ENCODE results near the gene VTCN1.

DNA sequence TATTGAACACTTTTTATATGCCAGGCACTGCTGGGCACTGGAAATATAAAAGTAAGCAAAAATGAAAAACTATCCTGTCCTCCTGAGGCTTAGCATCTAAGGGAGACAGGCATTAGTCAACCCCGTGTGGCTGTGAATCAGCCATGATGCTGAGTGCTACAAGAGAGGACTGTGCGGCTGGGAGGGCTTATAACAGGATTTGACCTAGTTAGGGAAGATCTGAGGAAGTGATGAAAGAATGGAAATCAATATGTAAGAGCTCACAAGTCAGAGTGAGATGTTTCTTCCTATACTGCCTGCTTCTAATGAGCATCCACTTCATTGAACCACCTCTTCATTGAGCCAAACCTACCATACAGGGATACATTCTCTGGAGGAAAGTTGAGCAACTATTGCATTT is 104.2 kb downstream of the VTCN1 start:
- TF ChIP-seq, protein P1, sequence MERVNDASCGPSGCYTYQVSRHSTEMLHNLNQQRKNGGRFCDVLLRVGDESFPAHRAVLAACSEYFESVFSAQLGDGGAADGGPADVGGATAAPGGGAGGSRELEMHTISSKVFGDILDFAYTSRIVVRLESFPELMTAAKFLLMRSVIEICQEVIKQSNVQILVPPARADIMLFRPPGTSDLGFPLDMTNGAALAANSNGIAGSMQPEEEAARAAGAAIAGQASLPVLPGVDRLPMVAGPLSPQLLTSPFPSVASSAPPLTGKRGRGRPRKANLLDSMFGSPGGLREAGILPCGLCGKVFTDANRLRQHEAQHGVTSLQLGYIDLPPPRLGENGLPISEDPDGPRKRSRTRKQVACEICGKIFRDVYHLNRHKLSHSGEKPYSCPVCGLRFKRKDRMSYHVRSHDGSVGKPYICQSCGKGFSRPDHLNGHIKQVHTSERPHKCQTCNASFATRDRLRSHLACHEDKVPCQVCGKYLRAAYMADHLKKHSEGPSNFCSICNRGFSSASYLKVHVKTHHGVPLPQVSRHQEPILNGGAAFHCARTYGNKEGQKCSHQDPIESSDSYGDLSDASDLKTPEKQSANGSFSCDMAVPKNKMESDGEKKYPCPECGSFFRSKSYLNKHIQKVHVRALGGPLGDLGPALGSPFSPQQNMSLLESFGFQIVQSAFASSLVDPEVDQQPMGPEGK (CRISPR knock-in tag; IDR thresholded peaks at IDR 0.05; ENCODE audit: borderline replicate concordance) = no peak
- TF ChIP-seq GLIS3 (CRISPR knock-in tag; IDR thresholded peaks at IDR 0.05) = no peak
- TF ChIP-seq SNAI2 (CRISPR knock-in tag; IDR thresholded peaks at IDR 0.05) = no peak
- no peak for TF ChIP-seq RARB (CRISPR knock-in tag; IDR thresholded peaks at IDR 0.05)
- TF ChIP-seq, protein P2, sequence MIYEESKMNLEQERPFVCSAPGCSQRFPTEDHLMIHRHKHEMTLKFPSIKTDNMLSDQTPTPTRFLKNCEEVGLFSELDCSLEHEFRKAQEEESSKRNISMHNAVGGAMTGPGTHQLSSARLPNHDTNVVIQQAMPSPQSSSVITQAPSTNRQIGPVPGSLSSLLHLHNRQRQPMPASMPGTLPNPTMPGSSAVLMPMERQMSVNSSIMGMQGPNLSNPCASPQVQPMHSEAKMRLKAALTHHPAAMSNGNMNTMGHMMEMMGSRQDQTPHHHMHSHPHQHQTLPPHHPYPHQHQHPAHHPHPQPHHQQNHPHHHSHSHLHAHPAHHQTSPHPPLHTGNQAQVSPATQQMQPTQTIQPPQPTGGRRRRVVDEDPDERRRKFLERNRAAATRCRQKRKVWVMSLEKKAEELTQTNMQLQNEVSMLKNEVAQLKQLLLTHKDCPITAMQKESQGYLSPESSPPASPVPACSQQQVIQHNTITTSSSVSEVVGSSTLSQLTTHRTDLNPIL (CRISPR knock-in tag; IDR thresholded peaks at IDR 0.05; ENCODE audit: low read depth) = no peak
